Measurements from ENCODE around the gene HELLS. TPM values are rescaled to one million over a fixed set of nuclear protein-coding genes. Genes with fewer than 3 reads are reported as not detected.
"Not testable (repeated sequence)": the region's sequence is repeated elsewhere in the genome, so short reads cannot be mapped to it uniquely, and the experiment has no call there.

Gene HELLS
- total RNA-seq, 2 donors from 2014 or later, result 12.4 to 22.1 TPM

DNA sequence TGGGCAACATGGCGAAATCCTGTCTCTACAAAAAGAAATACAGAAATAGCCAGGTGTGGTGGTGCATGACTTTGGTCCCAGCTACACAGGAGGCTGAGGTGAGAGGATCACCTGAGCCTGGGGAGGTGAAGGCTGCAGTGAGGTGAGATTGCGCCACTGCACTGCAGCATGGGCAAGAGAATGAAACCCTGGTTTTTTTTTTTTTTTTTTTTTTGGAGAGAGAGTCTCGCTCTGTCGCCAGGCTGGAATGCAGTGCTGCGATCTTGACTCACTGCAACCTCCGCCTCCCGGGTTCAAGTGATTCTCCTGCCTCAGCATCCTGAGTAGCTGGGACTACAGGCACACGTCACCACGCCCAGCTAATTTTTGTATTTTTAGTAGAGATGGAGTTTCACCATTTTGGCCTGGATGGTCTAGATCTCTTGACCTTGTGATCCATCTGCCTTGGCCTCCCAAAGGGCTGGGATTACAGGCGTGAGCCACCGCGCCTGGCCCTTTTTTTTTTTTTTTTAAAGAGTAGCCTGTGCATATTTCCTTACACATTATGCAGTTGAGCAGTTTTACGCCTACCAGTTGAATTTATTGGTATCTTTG is 22.2 kb downstream of the HELLS start:
- not testable (repeated sequence) for ATAC-seq; H3K9me3 ChIP-seq (ENCODE audit: control insufficient read depth, low read length, poor library complexity, severe bottlenecking); H3K27ac Mint-ChIP-seq; H3K4me3 Mint-ChIP-seq; H3K4me1 Mint-ChIP-seq; H3K36me3 Mint-ChIP-seq (ENCODE audit: low read depth); H3K27me3 Mint-ChIP-seq; DNase-seq

DNA sequence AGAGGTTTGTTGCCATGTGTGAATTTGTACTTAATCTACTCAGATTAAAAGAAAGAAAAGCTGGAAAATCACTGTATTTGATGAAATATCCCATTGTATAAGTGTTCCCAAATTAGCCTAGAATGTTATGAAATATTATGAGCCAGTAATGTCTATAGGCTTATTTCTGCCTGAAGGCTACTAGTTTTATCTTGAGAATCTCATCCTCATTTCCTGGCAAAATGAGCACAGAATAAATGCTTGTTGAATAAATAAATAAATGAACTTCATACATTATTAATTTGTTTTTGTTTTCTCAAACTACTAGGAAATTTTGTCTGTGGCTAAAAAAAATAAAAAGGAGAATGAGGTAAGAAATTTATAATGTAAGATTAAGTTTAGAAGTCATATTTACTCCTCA is 25.5 kb downstream of the HELLS start:
- no peak overlapping the region for H3K27ac Mint-ChIP-seq
- H3K27me3 Mint-ChIP-seq, result no peaks in the 10 kb centered on the region
- DNase-seq (no peak), ATAC-seq (no peak)
- H3K4me3 Mint-ChIP-seq, result no peak overlapping the region
- no peaks in the 10 kb centered on the region for H3K9me3 ChIP-seq (ENCODE audit: control insufficient read depth, low read length, poor library complexity, severe bottlenecking)
- peaks cover 2% of the 10 kb centered on the region for H3K36me3 Mint-ChIP-seq (ENCODE audit: low read depth)
- H3K4me1 Mint-ChIP-seq, result no peaks in the 10 kb centered on the region

- Mint-ChIP-seq H3K4me1 (no peaks in the 10 kb centered on the region), H3K27ac (no peak overlapping the region), H3K4me3 (no peak overlapping the region), H3K27me3 (no peaks in the 10 kb centered on the region), H3K36me3 (ENCODE audit: low read depth) (peaks cover 2% of the 10 kb centered on the region)
- no peak for DNase-seq
- ATAC-seq, result no peak
- no peaks in the 10 kb centered on the region for H3K9me3 ChIP-seq (ENCODE audit: control insufficient read depth, low read length, poor library complexity, severe bottlenecking)
Observed at GRCh38 chr10:94571528-94571927, 25.9 kb downstream of the HELLS start.

DNA sequence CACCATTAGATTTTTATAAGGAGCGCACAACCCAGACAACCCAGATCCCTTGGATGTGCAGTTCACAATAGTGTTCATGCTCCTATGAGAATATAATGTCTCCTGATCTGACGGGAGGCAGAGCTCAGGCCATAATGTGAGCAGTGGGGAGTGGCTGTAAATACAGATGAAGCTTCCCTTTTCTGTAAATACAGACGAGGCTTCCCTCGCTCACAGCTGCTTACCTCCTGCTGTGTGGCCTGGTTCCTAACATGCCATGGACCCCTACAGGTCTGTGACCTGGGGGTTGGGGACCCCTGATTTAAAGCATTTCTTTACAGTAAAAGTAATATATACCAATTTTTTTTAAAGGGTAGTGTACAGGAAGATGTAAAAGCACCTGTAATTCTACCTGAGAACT is 33.2 kb downstream of the HELLS start:
- Mint-ChIP-seq H3K4me1 (no peaks in the 10 kb centered on the region), H3K4me3 (no peak overlapping the region), H3K27me3 (no peaks in the 10 kb centered on the region), H3K27ac (no peak overlapping the region), H3K36me3 (ENCODE audit: low read depth) (no peaks in the 10 kb centered on the region)
- DNase-seq (no peak), ATAC-seq (no peak)
- no peaks in the 10 kb centered on the region for H3K9me3 ChIP-seq (ENCODE audit: control insufficient read depth, low read length, poor library complexity, severe bottlenecking)

GRCh38 chr10:94583124-94583523 is 37.5 kb downstream of the HELLS start:
- Mint-ChIP-seq H3K36me3 (ENCODE audit: low read depth) (no peaks in the 10 kb centered on the region), H3K4me1 (no peaks in the 10 kb centered on the region), H3K4me3 (no peak overlapping the region), H3K27me3 (no peaks in the 10 kb centered on the region), H3K27ac (no peak overlapping the region)
- no peak for DNase-seq
- ATAC-seq, result no peak
- no peaks in the 10 kb centered on the region for H3K9me3 ChIP-seq (ENCODE audit: control insufficient read depth, low read length, poor library complexity, severe bottlenecking)

DNA sequence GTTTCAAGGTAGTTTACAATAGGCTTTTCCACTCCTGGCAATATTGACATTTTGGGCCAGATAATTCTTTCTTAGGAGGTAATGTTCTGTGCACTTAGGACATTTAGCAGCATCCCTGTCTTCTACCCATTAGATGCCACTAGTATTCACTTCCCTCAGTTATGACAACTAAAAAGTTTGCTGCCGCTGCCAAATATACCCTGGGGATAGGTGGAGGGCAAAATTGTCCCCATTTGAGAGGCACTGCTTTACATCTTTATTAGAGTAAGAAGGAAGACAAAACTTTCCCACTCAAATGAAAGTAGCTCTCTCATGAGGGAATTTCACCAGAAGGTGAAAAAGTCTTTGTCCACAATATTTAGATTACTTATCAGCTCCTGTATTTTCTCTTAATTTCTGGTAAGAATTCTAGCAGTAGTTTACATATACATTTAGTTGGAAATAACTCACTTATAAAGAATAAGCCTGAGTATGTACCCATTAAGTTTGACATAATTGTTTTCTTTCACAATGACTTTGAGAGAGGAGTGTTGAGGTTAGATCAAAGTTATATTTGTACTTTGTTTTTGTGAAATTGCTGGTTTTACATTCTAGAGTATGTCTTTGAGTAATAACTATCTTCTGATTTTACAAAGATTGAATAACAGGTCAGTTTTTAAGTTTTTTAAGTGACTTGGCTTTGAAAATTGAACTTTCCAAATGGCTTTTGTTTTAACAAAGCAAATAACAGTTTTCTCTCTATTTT is 46.0 kb downstream of the HELLS start:
- Mint-ChIP-seq H3K4me1 (peaks cover 5% of the 10 kb centered on the region), H3K27ac (no peak overlapping the region), H3K36me3 (ENCODE audit: low read depth) (no peaks in the 10 kb centered on the region), H3K27me3 (no peaks in the 10 kb centered on the region), H3K4me3 (no peak overlapping the region)
- H3K9me3 ChIP-seq (ENCODE audit: control insufficient read depth, low read length, poor library complexity, severe bottlenecking), result no peaks in the 10 kb centered on the region
- ATAC-seq (no peak), DNase-seq (no peak)

- ATAC-seq (no peak), DNase-seq (no peak)
- Mint-ChIP-seq H3K4me1 (peaks cover 4% of the 10 kb centered on the region), H3K27ac (no peak overlapping the region), H3K27me3 (no peaks in the 10 kb centered on the region), H3K36me3 (ENCODE audit: low read depth) (peaks cover 12% of the 10 kb centered on the region), H3K4me3 (no peak overlapping the region)
- no peaks in the 10 kb centered on the region for H3K9me3 ChIP-seq (ENCODE audit: control insufficient read depth, low read length, poor library complexity, severe bottlenecking)
Observed at GRCh38 chr10:94602729-94603515, 57.3 kb downstream of the HELLS start.

DNA sequence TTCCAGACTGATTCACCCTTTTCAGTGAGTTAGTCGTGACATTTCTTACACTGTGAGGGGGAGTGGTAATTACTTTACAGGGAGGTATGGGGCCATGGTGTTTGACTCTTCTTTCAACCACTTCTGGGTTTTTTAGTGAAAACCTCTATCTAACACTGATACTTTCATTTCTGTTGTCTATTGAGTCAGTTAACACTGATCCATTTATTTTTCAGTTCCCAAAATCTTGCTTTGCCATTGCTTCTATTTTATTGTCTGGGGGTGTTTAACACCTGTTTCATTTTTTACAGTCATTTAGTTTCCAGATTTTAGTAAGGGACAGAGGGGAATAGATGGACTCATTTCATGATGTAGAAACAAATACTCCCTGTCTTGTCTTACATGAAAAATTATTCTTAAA is 61.5 kb downstream of the HELLS start:
- no peaks in the 10 kb centered on the region for H3K9me3 ChIP-seq (ENCODE audit: control insufficient read depth, low read length, poor library complexity, severe bottlenecking)
- peaks cover 11% of the 10 kb centered on the region for H3K36me3 Mint-ChIP-seq (ENCODE audit: low read depth)
- peaks cover 2% of the 10 kb centered on the region for H3K4me1 Mint-ChIP-seq
- H3K27ac Mint-ChIP-seq, result no peak overlapping the region
- ATAC-seq (no peak), DNase-seq (no peak)
- H3K27me3 Mint-ChIP-seq, result no peaks in the 10 kb centered on the region
- H3K4me3 Mint-ChIP-seq, result no peak overlapping the region

GRCh38 chr10:94608559-94608958 is 63.0 kb downstream of the HELLS start:
- no peaks in the 10 kb centered on the region for H3K9me3 ChIP-seq (ENCODE audit: control insufficient read depth, low read length, poor library complexity, severe bottlenecking)
- no peak overlapping the region for H3K27ac Mint-ChIP-seq
- H3K36me3 Mint-ChIP-seq (ENCODE audit: low read depth), result peaks cover 10% of the 10 kb centered on the region
- DNase-seq (no peak), ATAC-seq (no peak)
- no peaks in the 10 kb centered on the region for H3K27me3 Mint-ChIP-seq
- peaks cover 2% of the 10 kb centered on the region for H3K4me1 Mint-ChIP-seq
- H3K4me3 Mint-ChIP-seq, result no peak overlapping the region

GRCh38 chr10:94614558-94614957 is 69.0 kb downstream of the HELLS start:
- H3K27ac Mint-ChIP-seq, result no peak overlapping the region
- H3K27me3 Mint-ChIP-seq, result no peaks in the 10 kb centered on the region
- peaks cover 3% of the 10 kb centered on the region for H3K4me1 Mint-ChIP-seq
- no peaks in the 10 kb centered on the region for H3K9me3 ChIP-seq (ENCODE audit: control insufficient read depth, low read length, poor library complexity, severe bottlenecking)
- DNase-seq, result no peak
- ATAC-seq, result no peak
- H3K36me3 Mint-ChIP-seq (ENCODE audit: low read depth), result no peaks in the 10 kb centered on the region
- no peak overlapping the region for H3K4me3 Mint-ChIP-seq

DNA sequence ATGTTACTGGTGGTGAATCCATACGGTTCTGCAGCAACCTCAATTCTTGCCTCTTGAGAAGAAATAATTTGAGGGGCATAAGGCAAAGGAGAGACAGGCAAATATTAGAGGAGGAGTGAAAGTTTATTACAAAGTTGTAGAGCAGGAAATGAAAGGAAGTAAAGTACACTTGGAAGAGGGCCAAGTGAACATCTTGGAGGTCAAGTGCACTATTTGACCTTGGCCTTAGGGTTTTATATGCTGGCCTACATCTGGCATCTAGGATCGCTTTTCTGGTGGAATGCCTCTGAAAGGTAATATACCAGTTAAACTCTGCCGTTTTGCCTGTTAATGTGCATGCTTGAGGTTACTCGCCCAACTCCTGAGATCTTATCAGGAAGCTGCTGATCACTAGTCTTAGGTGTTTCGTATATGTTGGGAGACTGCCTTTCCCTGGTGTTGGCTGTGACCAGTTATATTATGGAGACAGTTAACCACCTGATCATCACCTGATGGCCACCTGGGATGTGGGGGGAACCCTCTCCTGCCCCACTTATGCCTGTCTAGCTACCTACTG is 71.9 kb downstream of the HELLS start:
- H3K4me3 Mint-ChIP-seq, result no peak overlapping the region
- peaks cover 3% of the 10 kb centered on the region for H3K4me1 Mint-ChIP-seq
- H3K27ac Mint-ChIP-seq, result no peak overlapping the region

DNA sequence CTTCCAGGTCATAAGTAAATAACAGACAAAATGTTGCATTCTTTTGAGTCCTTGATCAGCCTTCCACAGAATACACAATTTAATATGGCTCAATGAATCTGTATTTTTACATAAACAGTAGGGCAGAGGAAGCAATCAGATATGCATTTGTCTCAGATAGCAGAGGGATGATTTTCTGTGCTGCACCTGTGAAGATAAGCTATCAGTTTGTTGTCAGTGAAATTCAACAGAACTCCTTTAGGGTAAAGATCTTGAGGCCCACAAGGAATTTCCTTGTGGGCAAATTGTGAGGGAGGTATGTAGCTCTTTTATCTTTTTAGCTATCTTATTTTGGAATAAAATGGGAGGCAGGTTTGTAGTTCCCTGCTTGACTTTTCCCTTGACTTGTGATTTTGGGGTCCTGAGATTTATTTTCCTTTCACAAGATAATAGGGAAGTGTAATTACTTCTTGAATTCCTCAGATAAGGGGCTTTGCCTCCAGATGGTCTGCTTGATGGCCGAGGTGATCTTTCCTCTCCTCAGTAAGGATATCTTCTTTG is 77.1 kb downstream of the HELLS start:
- no peak for ATAC-seq
- H3K4me1 Mint-ChIP-seq, result peaks cover 3% of the 10 kb centered on the region
- H3K4me3 Mint-ChIP-seq, result no peak overlapping the region
- H3K9me3 ChIP-seq (ENCODE audit: control insufficient read depth, low read length, poor library complexity, severe bottlenecking), result no peaks in the 10 kb centered on the region
- no peaks in the 10 kb centered on the region for H3K36me3 Mint-ChIP-seq (ENCODE audit: low read depth)
- no peak overlapping the region for H3K27ac Mint-ChIP-seq
- DNase-seq, result no peak
- peaks cover 6% of the 10 kb centered on the region for H3K27me3 Mint-ChIP-seq

More for the DNA sequence above, 71.9 kb downstream of the HELLS start:
- ATAC-seq, result no peak
- H3K9me3 ChIP-seq (ENCODE audit: control insufficient read depth, low read length, poor library complexity, severe bottlenecking), result no peaks in the 10 kb centered on the region
- Mint-ChIP-seq H3K27me3 (no peaks in the 10 kb centered on the region), H3K36me3 (ENCODE audit: low read depth) (no peaks in the 10 kb centered on the region)
- DNase-seq, result no peak

- no peaks in the 10 kb centered on the region for H3K36me3 Mint-ChIP-seq (ENCODE audit: low read depth)
- ATAC-seq, result no peak
Observed at GRCh38 chr10:94623572-94623971, 78.0 kb downstream of the HELLS start.

More at GRCh38 chr10:94623572-94623971, 78.0 kb downstream of the HELLS start:
- peaks cover 6% of the 10 kb centered on the region for H3K27me3 Mint-ChIP-seq
- no peak overlapping the region for H3K4me3 Mint-ChIP-seq
- no peaks in the 10 kb centered on the region for H3K9me3 ChIP-seq (ENCODE audit: control insufficient read depth, low read length, poor library complexity, severe bottlenecking)
- H3K27ac Mint-ChIP-seq, result no peak overlapping the region
- DNase-seq, result no peak
- no peaks in the 10 kb centered on the region for H3K4me1 Mint-ChIP-seq

Measured in T-helper 17 cell (primary cell).